Left ventricle myocardium superior (tissue), 1 donor: Measurements from ENCODE around the gene SLIT3. TPM values are rescaled to one million over a fixed set of nuclear protein-coding genes. Genes with fewer than 3 reads are reported as not detected.
A peak's percentile ranks its signal among the peaks of the same experiment; 100 is the strongest.

Source experiments
- ATAC-seq: fragments of 200-7000 bp; cut with Tn5 transposase; one replicate; pipeline ENCODE4 v1.9.1; 2020; ENCODE audit warnings: mild to moderate bottlenecking, moderate library complexity
- DNase-seq: peaks from one replicate; pipeline ENCODE4 v3.0.0-alpha.2; 2020
- intact Hi-C: fragments of 100-400 bp; cut with micrococcal nuclease; formaldehyde crosslinking; loops from one replicate; pipeline ENCODE4 v1.11.0; 2022
- total RNA-seq: library from RNA; stranded (reverse); fragmentation: NEBNext Ultra II Directional; extraction: Animal tissue kit (Norgen Biotek cat#: 25700); gene quantifications from one replicate; pipeline ENCODE4 v1.2.1, GENCODE V29; 2021
- donor health status: DM: no; HTN: yes; CAD: no; lungs with severe emphysema.

The SLIT3 gene
- total RNA-seq, 1 donor from 2014 or later, result 8.4 TPM

- DNase-seq (no peak), ATAC-seq (peak; percentile 29)
- intact Hi-C loops, result loop anchor here (10.0 kb wide), 1 partner anchor 303 kb away; the partner anchor contains the start of gene SLIT3
These were observed 299.5 kb downstream of the SLIT3 start for GRCh38 chr5:169001394-169001793.

DNA sequence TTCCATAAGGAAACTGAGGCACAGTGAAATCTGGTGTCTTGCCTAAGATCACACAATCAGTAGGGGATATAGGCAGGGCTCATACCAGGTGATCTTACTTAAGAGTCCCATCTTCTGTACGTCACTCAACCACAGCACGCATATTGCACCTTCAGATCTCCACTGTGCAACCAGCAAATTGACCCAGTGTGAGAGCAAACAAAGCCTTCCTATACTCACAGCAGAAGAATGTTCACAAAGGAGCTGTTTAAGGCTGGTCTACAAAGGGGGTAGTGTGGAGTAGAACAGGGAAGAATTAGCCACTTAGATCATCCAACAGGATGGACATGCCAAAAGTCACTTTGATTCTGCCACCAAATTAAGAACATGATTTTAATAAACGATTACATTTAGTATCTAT is 305.9 kb downstream of the SLIT3 start:
- intact Hi-C loops, result no loop called here
- DNase-seq (no peak), ATAC-seq (no peak)

DNA sequence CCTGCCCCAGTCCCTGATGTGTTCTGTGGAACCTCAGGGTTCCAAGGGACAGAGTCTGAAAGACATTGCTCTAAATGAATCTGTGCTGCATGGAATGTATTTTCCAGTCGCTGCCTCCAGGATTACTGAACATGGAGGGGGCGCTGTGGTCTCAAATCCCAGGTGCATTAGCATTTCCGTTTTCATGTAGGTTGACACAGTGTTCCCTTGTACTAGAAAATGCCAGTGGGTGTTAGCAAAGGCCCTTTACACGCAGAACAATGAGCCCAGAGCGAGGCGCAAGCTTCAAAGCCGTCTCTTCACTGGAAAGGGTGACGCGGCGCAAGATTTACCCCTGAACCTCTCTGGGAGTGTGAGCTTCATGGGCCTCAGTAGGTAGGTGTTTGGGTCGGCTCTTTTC is 308.3 kb downstream of the SLIT3 start:
- no peak for DNase-seq
- ATAC-seq, result no peak
- intact Hi-C loops, result no loop called here

DNA sequence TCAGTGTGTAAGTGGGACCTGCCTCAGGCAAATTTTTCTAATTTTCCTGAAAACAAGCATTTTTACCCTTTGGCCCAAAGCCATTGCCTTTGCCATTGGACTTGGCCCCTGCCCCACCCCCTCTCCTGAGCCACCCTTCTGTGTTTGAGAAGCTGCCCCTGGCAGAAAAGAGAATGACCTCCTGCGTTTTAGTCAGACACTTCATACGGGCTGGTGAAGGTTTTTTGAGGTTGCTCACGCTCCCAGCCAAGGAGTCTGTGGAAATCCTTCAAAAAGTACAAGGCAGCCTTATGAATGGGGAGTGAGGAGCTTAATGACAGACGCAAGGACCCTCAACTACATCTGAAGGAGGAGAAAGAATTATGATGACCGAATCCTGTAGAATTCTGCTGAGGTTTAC is 308.9 kb downstream of the SLIT3 start:
- intact Hi-C loops, result no loop called here
- no peak for ATAC-seq

DNA sequence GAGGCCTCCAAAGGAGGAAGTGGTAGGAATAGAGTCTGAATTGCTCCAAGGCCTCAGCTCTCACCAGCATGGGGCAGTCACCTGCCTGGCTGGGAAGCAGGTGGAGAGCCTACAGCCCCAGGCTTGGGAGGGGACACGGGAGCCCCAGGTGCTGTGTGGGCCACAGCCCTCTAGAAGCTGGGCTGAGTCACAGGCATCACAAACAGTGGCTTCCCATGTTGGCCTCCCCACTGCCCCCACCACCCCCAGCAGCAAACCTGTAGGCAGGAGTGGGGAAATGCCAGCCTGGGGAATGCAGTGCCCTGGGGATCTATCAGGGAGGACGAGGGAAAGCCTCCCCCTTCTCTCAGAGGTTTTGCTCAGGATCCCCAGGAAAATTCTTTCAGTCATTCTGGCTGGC is 309.6 kb downstream of the SLIT3 start:
- DNase-seq (no peak), ATAC-seq (no peak)
- intact Hi-C loops, result no loop called here

More for the DNA sequence above, 308.9 kb downstream of the SLIT3 start:
- no peak for DNase-seq

GRCh38 chr5:168990679-168991078 is 310.3 kb downstream of the SLIT3 start:
- ATAC-seq (no peak), DNase-seq (no peak)
- intact Hi-C loops, result no loop called here

DNA sequence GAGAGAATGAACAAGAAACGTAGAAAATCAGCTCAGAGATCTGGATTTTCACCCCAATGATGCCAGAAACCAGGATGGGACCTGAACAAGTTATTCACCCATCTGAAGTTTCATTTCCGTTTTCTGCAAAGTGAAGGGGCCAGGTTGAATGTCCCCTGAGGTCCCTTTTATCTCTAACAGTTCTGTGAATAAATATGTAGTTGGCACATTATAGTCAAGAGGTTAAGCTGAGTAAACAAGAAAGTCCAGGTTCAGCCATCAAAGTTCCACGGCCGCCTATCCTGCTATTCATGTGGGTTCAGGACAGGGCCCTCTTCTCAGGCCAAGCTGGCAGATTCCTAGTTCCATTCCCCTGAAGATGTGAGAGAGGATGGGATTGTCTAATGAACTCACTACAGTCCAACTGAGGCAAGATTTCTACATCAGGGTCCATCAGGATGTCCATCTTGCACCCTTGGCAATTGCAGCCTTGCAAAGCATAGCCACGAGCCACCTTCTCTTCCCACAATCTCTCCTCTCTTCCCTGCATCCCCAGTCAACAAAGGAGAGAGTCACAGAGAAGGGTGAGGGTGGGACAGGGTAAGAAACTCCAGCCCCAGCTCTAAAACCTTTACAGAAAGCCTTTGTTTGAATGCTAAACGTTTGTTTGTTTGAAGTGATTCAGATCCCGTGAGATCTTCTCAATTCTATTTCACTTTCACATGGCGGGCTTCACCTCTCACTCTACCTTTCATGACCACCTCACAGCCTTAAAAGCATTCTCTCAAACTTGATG is 311.0 kb downstream of the SLIT3 start:
- intact Hi-C loops, result no loop called here
- DNase-seq (no peak), ATAC-seq (no peak)

GRCh38 chr5:168988699-168989098 is 312.2 kb downstream of the SLIT3 start:
- ATAC-seq, result peak; percentile 47
- intact Hi-C loops, result no loop called here
- DNase-seq, result no peak

DNA sequence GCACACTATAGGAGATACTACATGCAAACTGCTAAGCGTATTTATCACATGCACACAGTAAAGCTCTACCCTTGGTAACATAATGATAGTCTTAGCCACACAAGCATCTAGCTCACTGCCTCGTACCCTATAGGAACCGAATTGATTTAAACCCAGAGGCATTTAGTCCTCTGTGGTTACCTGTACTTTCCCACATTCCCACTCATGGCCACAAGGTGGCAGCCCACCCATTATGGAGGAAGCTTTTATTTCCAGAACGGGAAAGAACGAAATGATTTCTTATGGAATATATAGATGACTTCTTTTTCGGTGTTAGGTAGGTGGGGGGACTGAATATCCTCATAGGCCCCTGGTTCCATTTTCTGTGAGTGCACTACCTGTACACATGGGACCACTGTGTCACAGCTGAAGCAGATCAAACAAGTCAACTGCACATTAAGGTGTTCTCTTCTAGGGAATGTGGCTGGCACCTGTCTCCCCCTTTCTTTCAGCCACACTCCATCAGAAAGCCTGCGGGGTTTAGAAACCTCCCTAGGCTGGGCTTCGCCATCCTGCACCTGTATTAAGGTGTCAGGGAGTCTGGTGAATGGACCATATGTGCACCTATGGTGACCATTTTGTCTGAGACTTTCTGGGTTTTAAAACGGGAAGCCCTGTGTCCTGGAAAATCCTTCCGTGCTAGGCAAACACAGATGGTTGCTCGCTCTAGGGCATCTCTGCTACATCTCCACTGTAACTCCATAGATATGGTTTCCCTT is 313.2 kb downstream of the SLIT3 start:
- DNase-seq, result peak; percentile 80
- ATAC-seq, result peak; percentile 68
- intact Hi-C loops, result no loop called here

DNA sequence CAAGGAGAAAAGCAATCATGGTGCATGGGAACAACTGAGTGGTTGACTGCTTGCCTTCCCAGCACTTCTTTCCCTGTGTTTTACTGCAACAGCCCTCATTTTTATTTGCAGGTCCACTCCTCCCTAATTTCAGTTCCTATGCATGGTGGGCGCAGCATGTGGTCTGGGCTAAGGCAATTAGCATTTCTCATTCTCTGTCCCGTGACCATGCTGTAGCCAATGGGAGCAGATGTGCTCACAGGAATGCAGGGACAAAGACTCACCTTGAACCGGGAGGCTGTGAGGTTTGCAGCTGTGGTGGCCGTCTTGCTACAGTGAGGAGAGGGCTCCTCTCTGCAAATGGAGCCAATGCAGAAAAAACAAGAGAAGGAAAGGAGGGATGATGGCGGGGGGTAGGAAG is 315.5 kb downstream of the SLIT3 start:
- no peak for ATAC-seq
- intact Hi-C loops, result no loop called here

GRCh38 chr5:168984135-168984675 is 316.7 kb downstream of the SLIT3 start:
- intact Hi-C loops, result no loop called here
- DNase-seq (no peak), ATAC-seq (no peak)

More for the DNA sequence above, 315.5 kb downstream of the SLIT3 start:
- no peak for DNase-seq

- intact Hi-C loops, result no loop called here
- DNase-seq, result no peak
- peak; percentile 47 for ATAC-seq
These were observed 321.8 kb downstream of the SLIT3 start for GRCh38 chr5:168979135-168979534.

GRCh38 chr5:168978500-168978899 is 322.4 kb downstream of the SLIT3 start:
- intact Hi-C loops, result no loop called here
- no peak for ATAC-seq
- DNase-seq, result no peak

DNA sequence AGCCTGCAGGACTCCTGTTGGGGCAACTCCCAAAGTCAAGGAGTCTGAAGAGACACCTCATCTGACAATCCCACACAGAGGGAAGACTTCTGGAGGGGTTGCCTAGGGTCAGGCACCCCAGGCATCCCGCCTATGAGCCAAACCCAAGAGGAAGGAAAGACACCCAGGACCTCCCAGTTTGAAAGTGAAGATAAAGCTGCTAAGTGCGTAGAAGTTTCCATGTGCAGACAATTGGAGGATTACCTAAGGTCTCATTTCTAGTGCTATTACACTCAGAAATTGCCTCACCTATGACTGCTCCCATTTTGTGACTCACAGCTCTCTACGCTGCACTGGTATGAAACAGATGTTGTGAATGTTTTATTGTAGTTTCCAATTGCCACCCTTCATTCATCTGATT is 322.9 kb downstream of the SLIT3 start:
- intact Hi-C loops, result no loop called here
- DNase-seq (no peak), ATAC-seq (peak; percentile 48)

DNA sequence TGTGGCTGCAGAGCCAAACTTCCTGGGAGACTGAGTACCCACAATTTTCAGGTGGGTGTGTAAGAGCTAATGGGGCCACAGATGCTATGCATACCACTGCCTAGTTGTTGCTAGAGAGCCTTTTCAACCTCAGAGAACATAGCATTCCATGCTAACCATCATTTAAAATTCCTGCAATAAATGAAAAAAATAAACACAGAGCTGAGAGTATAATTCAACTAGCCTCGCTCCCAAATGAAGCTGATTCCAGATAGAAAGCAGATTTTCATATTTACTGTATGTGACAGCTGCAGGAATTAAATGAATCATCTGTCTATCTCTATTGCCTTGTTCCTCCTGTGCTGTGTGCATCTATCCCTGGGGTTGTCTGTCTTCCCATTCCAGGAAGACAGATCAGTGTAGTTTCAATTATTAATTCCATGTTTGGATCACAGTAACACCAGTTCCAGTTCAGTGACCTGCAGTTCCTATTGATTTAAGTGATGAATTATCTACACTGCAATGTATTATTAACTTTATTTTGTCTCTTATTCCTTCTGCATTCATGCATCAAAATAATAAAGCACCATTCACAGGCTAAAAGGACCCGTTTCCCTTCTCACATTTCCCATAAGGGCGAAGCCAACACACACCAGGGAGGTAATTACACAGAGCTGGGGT is 324.5 kb downstream of the SLIT3 start:
- intact Hi-C loops, result no loop called here
- no peak for ATAC-seq
- no peak for DNase-seq

GRCh38 chr5:168975331-168975730 is 325.6 kb downstream of the SLIT3 start:
- intact Hi-C loops, result no loop called here

DNA sequence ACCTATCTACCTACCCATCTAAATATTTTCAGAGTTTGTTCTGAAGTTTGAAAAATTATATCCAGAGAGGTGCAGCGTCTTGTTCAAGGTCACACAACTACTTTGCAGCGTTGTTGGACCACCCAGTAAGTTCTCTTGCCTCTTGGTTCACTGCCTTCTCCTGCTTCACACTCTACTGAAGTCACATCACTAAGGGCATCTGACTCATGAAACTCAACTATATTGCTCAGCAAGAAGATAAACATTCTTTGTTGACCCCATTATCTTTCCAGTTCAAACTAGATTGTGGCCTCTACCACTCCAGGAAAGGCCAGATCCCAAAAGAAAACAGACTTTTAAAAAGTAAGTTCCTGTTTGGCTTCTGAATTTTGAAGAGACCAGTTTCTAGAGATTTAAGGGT is 326.9 kb downstream of the SLIT3 start:
- no peak for ATAC-seq
- no peak for DNase-seq
- intact Hi-C loops, result no loop called here

More at GRCh38 chr5:168975331-168975730, 325.6 kb downstream of the SLIT3 start:
- ATAC-seq (no peak), DNase-seq (no peak)

GRCh38 chr5:168972731-168973130 is 328.2 kb downstream of the SLIT3 start:
- intact Hi-C loops, result no loop called here
- ATAC-seq, result peak; percentile 86
- DNase-seq, result no peak

GRCh38 chr5:168971100-168971499 is 329.8 kb downstream of the SLIT3 start:
- ATAC-seq (no peak), DNase-seq (no peak)
- intact Hi-C loops, result no loop called here
